ENCODE measurements around the gene CLNS1A. TPM values are rescaled to one million over a fixed set of nuclear protein-coding genes. Genes with fewer than 3 reads are reported as not detected.

The CLNS1A gene
- polyA plus RNA-seq, 1 donor (not counting 4 experiments of a cell fraction or from before 2014, with no cell fraction given): 208 TPM

DNA sequence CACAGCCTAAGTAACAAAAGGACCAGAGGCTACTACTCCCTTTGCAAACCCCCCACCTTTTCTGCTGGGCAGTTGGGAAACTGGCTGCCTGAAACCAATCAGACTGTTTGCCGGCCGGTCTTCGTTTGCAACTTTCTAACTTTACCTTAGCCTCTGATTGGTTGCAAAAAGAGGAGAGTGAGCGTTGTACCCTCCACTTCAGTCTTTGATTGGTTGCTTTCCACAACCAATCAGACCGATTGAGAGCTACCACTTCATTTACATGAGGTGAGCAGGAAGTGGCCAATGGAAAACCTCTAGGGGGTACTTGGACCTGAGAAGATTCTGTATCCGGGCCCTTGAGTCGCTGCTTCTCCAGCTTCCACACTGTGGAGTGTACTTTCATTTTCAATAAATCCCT lies 18.8 kb upstream of the CLNS1A start:
- Histone ChIP-seq H3K36me3 (ENCODE audit: control insufficient read depth in 2 of 2, extremely low read depth in 1 of 2, insufficient read depth in 2 of 2, low read length in 2 of 2) (no peaks in the 10 kb centered on the region), H3K4me1 (ENCODE audit: control insufficient read depth, extremely low read depth, insufficient read depth, low read length) (peaks cover 8% of the 10 kb centered on the region), H3K9me3 (ENCODE audit: control insufficient read depth, low read depth, low read length) (no peaks in the 10 kb centered on the region), H3K9me1 (ENCODE audit: control insufficient read depth, extremely low read depth, insufficient read depth, low read length) (no peaks in the 10 kb centered on the region), H2AFZ (ENCODE audit: control insufficient read depth, low read length) (no peak overlapping the region), H3K4me3 (ENCODE audit: control insufficient read depth in 2 of 3, extremely low read depth in 1 of 3, insufficient read depth in 2 of 3, low read depth in 1 of 3, low read length in 3 of 3) (no peak overlapping the region), H3K27me3 (ENCODE audit: control insufficient read depth, extremely low read depth, insufficient read depth, low read length) (no peaks in the 10 kb centered on the region), H4K20me1 (ENCODE audit: control insufficient read depth, extremely low read depth, insufficient read depth, low read length) (no peaks in the 10 kb centered on the region), H3K4me2 (ENCODE audit: control insufficient read depth, extremely low read depth, insufficient read depth, low read depth, low read length) (no peak overlapping the region), H3K9ac (ENCODE audit: control insufficient read depth, extremely low read depth, insufficient read depth, low read length) (no peak overlapping the region), H3K79me2 (ENCODE audit: control insufficient read depth, insufficient read depth, low read length) (no peaks in the 10 kb centered on the region), H3K27ac (ENCODE audit: control insufficient read depth, insufficient read depth, low read length) (no peak overlapping the region)
- dilution Hi-C loops (cut with MboI; ENCODE audit: extremely low pct_ligation_motif_present, low sequenced_read_pairs): no loop called here
- DNase-seq (ENCODE audit: low read depth, low spot score): no peak
- TF ChIP-seq, protein P1, sequence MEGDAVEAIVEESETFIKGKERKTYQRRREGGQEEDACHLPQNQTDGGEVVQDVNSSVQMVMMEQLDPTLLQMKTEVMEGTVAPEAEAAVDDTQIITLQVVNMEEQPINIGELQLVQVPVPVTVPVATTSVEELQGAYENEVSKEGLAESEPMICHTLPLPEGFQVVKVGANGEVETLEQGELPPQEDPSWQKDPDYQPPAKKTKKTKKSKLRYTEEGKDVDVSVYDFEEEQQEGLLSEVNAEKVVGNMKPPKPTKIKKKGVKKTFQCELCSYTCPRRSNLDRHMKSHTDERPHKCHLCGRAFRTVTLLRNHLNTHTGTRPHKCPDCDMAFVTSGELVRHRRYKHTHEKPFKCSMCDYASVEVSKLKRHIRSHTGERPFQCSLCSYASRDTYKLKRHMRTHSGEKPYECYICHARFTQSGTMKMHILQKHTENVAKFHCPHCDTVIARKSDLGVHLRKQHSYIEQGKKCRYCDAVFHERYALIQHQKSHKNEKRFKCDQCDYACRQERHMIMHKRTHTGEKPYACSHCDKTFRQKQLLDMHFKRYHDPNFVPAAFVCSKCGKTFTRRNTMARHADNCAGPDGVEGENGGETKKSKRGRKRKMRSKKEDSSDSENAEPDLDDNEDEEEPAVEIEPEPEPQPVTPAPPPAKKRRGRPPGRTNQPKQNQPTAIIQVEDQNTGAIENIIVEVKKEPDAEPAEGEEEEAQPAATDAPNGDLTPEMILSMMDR (optimal IDR thresholded peaks at IDR 0.05 in 1 of 3, IDR thresholded peaks at IDR 0.05 in 1 of 3, conservative IDR thresholded peaks at IDR 0.05 in 1 of 3; ENCODE audit: extremely low read depth in 1 of 3, insufficient read depth in 2 of 3, low read length in 3 of 3): no peak
- TF ChIP-seq EZH2 (IDR thresholded peaks at IDR 0.05; ENCODE audit: low read length): no peak
- FAIRE-seq: no peak

DNA sequence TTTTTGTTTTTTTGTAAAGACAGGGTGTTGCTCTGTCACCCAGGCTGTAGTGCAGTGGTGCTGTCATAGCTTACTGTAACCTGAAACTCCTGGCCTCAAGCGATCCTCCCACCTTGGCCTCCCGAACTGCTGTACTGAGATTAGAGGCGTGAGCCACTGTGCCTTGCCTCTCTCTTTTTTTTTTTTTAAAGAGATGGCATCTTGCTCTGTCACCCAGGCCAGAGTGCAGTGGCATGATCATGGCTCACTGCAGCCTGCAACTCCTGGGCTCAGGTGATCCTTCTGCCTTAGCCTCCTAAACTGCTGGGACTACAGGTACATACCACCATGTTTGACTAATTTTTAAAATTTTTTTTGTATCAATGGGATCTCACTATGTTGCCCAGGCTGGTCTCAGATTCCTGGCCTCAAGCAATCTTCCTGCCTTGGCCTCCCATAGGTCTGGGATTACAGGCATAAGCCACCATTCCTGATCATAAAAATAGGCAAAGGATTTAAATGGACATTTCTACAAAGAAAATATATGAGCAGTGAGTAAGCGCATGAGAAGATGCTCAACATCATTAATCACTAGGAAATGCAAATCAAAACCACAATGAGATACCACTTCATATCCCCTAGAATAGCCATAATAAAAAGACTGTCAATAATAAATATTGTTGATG lies 17.3 kb upstream of the CLNS1A start:
- no peak overlapping the region for H3K4me3 ChIP-seq (ENCODE audit: control insufficient read depth in 2 of 3, extremely low read depth in 1 of 3, insufficient read depth in 2 of 3, low read depth in 1 of 3, low read length in 3 of 3)
- no peak overlapping the region for H3K4me2 ChIP-seq (ENCODE audit: control insufficient read depth, extremely low read depth, insufficient read depth, low read depth, low read length)
- H3K27ac ChIP-seq (ENCODE audit: control insufficient read depth, insufficient read depth, low read length): no peak overlapping the region
- H3K79me2 ChIP-seq (ENCODE audit: control insufficient read depth, insufficient read depth, low read length): no peaks in the 10 kb centered on the region
- no peak for TF ChIP-seq EZH2 (IDR thresholded peaks at IDR 0.05; ENCODE audit: low read length)
- TF ChIP-seq, protein P1 (optimal IDR thresholded peaks at IDR 0.05 in 1 of 3, IDR thresholded peaks at IDR 0.05 in 1 of 3, conservative IDR thresholded peaks at IDR 0.05 in 1 of 3; ENCODE audit: extremely low read depth in 1 of 3, insufficient read depth in 2 of 3, low read length in 3 of 3): no peak
- no peaks in the 10 kb centered on the region for H3K27me3 ChIP-seq (ENCODE audit: control insufficient read depth, extremely low read depth, insufficient read depth, low read length)
- H3K9me3 ChIP-seq (ENCODE audit: control insufficient read depth, low read depth, low read length): no peaks in the 10 kb centered on the region
- H3K4me1 ChIP-seq (ENCODE audit: control insufficient read depth, extremely low read depth, insufficient read depth, low read length): no peaks in the 10 kb centered on the region
- no peak overlapping the region for H2AFZ ChIP-seq (ENCODE audit: control insufficient read depth, low read length)
- no peaks in the 10 kb centered on the region for H3K9me1 ChIP-seq (ENCODE audit: control insufficient read depth, extremely low read depth, insufficient read depth, low read length)
- no peaks in the 10 kb centered on the region for H3K36me3 ChIP-seq (ENCODE audit: control insufficient read depth in 2 of 2, extremely low read depth in 1 of 2, insufficient read depth in 2 of 2, low read length in 2 of 2)
- no peak for DNase-seq (ENCODE audit: low read depth, low spot score)
- H3K9ac ChIP-seq (ENCODE audit: control insufficient read depth, extremely low read depth, insufficient read depth, low read length): no peak overlapping the region
- H4K20me1 ChIP-seq (ENCODE audit: control insufficient read depth, extremely low read depth, insufficient read depth, low read length): no peaks in the 10 kb centered on the region
- dilution Hi-C loops (cut with MboI; ENCODE audit: extremely low pct_ligation_motif_present, low sequenced_read_pairs): no loop called here
- FAIRE-seq: no peak

All from keratinocyte (primary cell).